Neuronal stem cell (in vitro differentiated cells): ENCODE data around the gene PPP2R2B.

Source experiments
- DNase-seq: peaks from one replicate; pipeline ENCODE4 v3.0.0-alpha.2; 2013; ENCODE audit warnings: low spot score
- H2AFZ ChIP-seq: one replicate; pipeline ENCODE4 v1.6.1; 2013; ENCODE audit warnings: mild to moderate bottlenecking, low read length, inconsistent platforms
- H2AK5ac ChIP-seq: 2 replicates; pipeline ENCODE4 v1.6.1; 2013; ENCODE audit warnings: low read depth, mild to moderate bottlenecking, inconsistent platforms, low read length, moderate library complexity, mixed read lengths
- H2BK120ac ChIP-seq: 2 replicates; pipeline ENCODE4 v1.6.1; 2013; ENCODE audit warnings: low read depth, mild to moderate bottlenecking, inconsistent platforms, low read length, moderate library complexity, mixed read lengths
- H2BK12ac ChIP-seq: one replicate; pipeline ENCODE4 v1.6.1; 2013; ENCODE audit warnings: low read length, inconsistent platforms
- H2BK15ac ChIP-seq: 2 replicates; pipeline ENCODE4 v1.6.1; 2013; ENCODE audit warnings: mild to moderate bottlenecking, low read length, inconsistent platforms, mixed read lengths
- H2BK5ac ChIP-seq: one replicate; pipeline ENCODE4 v1.6.1; 2013; ENCODE audit warnings: inconsistent platforms, mild to moderate bottlenecking, low read length, moderate library complexity
- H3K14ac ChIP-seq: one replicate; pipeline ENCODE4 v1.6.1; 2013; ENCODE audit warnings: low read length, inconsistent platforms
- H3K18ac ChIP-seq: 2 replicates; pipeline ENCODE4 v1.6.1; 2013; ENCODE audit warnings: low read length, inconsistent platforms
- H3K23ac ChIP-seq: 2 replicates; pipeline ENCODE4 v1.6.1; 2013; ENCODE audit warnings: low read depth, mild to moderate bottlenecking, mixed read lengths, low read length, inconsistent platforms; ENCODE audit not compliant: poor library complexity
- H3K27ac ChIP-seq: replicated peaks from 3 replicates; pipeline ENCODE4 v1.5.1; 2013; ENCODE audit warnings: low read length, inconsistent platforms
- H3K27me3 ChIP-seq, 3 experiments: 2 replicates each; pipeline ENCODE4 v1.6.1; 2013; ENCODE audit warnings: low read length in 3 of 3, mild to moderate bottlenecking in 2 of 3, inconsistent platforms in 1 of 3, low read depth in 1 of 3, mixed read lengths in 1 of 3, moderate library complexity in 1 of 3; ENCODE audit not compliant: control insufficient read depth in 3 of 3, insufficient read depth in 3 of 3
- H3K36me3 ChIP-seq, 2 donors: replicated peaks in 1 of 2; 2 replicates each; pipeline ENCODE4 v1.6.1; 2013; ENCODE audit warnings: low read length in 2 of 2; ENCODE audit not compliant: control insufficient read depth in 2 of 2, insufficient read depth in 2 of 2
- H3K4ac ChIP-seq: 2 replicates; pipeline ENCODE4 v1.6.1; 2013; ENCODE audit warnings: inconsistent platforms, mild to moderate bottlenecking, low read length, moderate library complexity
- H3K4me1 ChIP-seq, 2 donors: 1 replicate in 1 of 2; 2 replicates in 1 of 2; pipeline ENCODE4 v1.6.1; 2013; ENCODE audit warnings: low read length in 2 of 2, low read depth in 1 of 2; ENCODE audit not compliant: control insufficient read depth in 2 of 2, insufficient read depth in 1 of 2
- H3K4me2 ChIP-seq: one replicate; pipeline ENCODE4 v1.6.1; 2013; ENCODE audit warnings: mild to moderate bottlenecking, low read length, inconsistent platforms; ENCODE audit not compliant: insufficient read depth, poor library complexity, severe bottlenecking
- H3K4me3 ChIP-seq, 2 donors: 2 replicates each; pipeline ENCODE4 v1.5.1; 2013; ENCODE audit warnings: low read length in 2 of 2, mild to moderate bottlenecking in 2 of 2, inconsistent platforms in 1 of 2, moderate library complexity in 1 of 2
- H3K79me1 ChIP-seq: one replicate; pipeline ENCODE4 v1.6.1; 2013; ENCODE audit warnings: low read depth, mild to moderate bottlenecking, inconsistent platforms, low read length, moderate library complexity
- H3K9ac ChIP-seq: one replicate; pipeline ENCODE4 v1.6.1; 2013; ENCODE audit warnings: mild to moderate bottlenecking, low read depth, low read length, inconsistent platforms; ENCODE audit not compliant: poor library complexity
- H3K9me3 ChIP-seq, 2 donors: replicated peaks in 1 of 2; 2 replicates each; pipeline versions ENCODE3 to v1.6.1; 2013; ENCODE audit warnings: low read length in 2 of 2, mild to moderate bottlenecking in 2 of 2, inconsistent platforms in 1 of 2, low read depth in 1 of 2, mixed read lengths in 1 of 2, moderate library complexity in 1 of 2; ENCODE audit not compliant: control insufficient read depth in 2 of 2, insufficient read depth in 1 of 2
- H4K8ac ChIP-seq: one replicate; pipeline ENCODE4 v1.6.1; 2013; ENCODE audit warnings: low read depth, mild to moderate bottlenecking, inconsistent platforms, low read length, moderate library complexity
- H4K91ac ChIP-seq: one replicate; pipeline ENCODE4 v1.6.1; 2013; ENCODE audit warnings: low read length, low read depth, mild to moderate bottlenecking, inconsistent platforms; ENCODE audit not compliant: poor library complexity
- WGBS, 2 donors: extraction: QIAGEN DNeasy Blood & Tissue Kit; methylation state at CpG; one replicate each; pipeline ENCODE4 v1.1.7; 2013; ENCODE audit warnings: missing lambda C conversion rate in 2 of 2, mixed read lengths in 1 of 2; ENCODE audit not compliant: insufficient read length in 2 of 2, insufficient replicate concordance in 1 of 2; ENCODE audit errors: extremely low coverage in 2 of 2; 5-methylcytosine and 5-hydroxymethylcytosine counted together

Gene PPP2R2B

DNA sequence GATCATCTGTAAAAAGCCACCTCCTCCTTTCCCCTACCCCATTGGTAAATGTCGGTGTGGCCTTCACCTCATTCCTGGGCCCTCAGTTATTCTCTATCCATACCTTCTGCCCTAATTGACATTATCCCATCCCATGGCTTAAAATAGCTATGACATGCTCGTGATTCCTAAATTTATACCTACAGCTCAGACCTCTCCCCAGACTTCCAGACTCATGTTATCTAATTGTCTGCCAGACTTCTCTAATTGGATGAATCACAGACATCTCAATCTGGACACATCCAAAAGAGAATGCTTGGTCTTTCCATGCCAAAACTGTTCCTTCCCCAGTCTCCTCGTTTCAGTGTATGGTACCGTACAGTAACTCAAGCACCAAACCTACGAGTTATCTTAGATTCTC, 249.6 kb downstream of the PPP2R2B start:
- Histone ChIP-seq H3K9me3 (peaks cover 0 to 3% of the 10 kb centered on the region in 2 donors), H3K4me1 (peaks cover 3 to 12% of the 10 kb centered on the region in 2 donors), H3K4me2 (no peak overlapping the region), H4K91ac (no peak overlapping the region), H2BK12ac (no peak overlapping the region), H2BK120ac (no peak overlapping the region), H4K8ac (no peak overlapping the region), H3K79me1 (no peaks in the 10 kb centered on the region), H2BK15ac (no peak overlapping the region), H3K36me3 (no peaks in the 10 kb centered on the region), H3K4me3 (no peak overlapping the region), H3K23ac (no peak overlapping the region), H3K27me3 (no peaks in the 10 kb centered on the region), H3K18ac (no peak overlapping the region), H3K9ac (no peak overlapping the region), H2AFZ (no peak overlapping the region), H3K27ac (no peak overlapping the region), H3K14ac (no peak overlapping the region), H2AK5ac (no peak overlapping the region), H2BK5ac (no peak overlapping the region), H3K4ac (no peak overlapping the region)
- WGBS, 2 donors, result no CpG with 5 or more reads among the region's 5 CpGs
- no peak for DNase-seq

DNA sequence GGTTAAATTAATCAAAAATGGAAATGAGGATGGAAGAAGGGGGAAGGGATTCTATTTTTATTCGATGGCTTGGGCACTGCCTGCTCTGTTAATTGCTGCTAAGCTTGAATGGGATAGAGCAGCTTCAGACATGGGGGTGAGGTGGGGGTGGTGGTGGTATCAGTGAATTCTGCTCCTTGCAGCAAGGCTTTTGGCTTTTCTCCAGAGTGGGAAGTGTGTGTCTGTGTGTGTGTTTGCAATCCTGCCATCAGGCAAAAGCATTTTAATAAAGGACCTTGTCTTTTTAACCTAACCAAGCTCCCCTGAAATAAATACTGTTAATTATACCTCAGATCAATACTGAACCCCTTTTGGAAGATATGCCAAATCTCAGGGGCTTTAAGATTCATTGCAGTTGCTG, 251.6 kb downstream of the PPP2R2B start:
- no peak overlapping the region for H3K4ac ChIP-seq
- no peak overlapping the region for H3K4me3 ChIP-seq
- no peak overlapping the region for H2BK12ac ChIP-seq
- no peaks in the 10 kb centered on the region for H3K4me1 ChIP-seq
- H2BK5ac ChIP-seq, result no peak overlapping the region
- H2BK120ac ChIP-seq, result no peak overlapping the region
- no peaks in the 10 kb centered on the region for H3K79me1 ChIP-seq
- H3K14ac ChIP-seq, result no peak overlapping the region
- H3K27me3 ChIP-seq, result no peaks in the 10 kb centered on the region
- no peak overlapping the region for H3K9ac ChIP-seq
- H3K18ac ChIP-seq, result no peak overlapping the region
- no CpG with 5 or more reads among the region's 1 CpG for WGBS, 2 donors
- no peaks in the 10 kb centered on the region for H3K36me3 ChIP-seq
- H4K8ac ChIP-seq, result no peak overlapping the region
- H2BK15ac ChIP-seq, result no peak overlapping the region
- H2AK5ac ChIP-seq, result no peak overlapping the region
- H4K91ac ChIP-seq, result no peak overlapping the region
- H3K23ac ChIP-seq, result no peak overlapping the region
- H3K4me2 ChIP-seq, result no peak overlapping the region
- no peak for DNase-seq
- H3K27ac ChIP-seq, result no peak overlapping the region
- no peaks in the 10 kb centered on the region for H3K9me3 ChIP-seq
- no peak overlapping the region for H2AFZ ChIP-seq

DNA sequence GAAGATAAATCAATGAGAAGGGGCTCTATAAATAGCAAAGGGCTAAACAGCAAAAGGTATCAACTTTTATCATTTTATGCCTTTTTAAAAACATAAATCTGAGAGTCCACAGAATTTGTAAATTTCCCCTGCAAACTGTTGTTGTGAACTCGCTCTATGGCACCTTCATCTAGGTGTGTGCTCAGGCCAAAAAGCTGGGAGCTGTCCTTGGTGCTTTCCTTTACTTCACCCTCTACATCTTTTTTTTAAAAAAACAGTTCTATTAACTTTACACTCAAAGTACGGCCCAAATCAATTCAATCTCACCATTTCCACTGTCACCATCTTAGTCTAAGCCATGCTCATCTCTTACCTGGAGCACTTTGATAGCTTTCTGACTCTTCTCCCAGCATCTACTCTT, 254.4 kb downstream of the PPP2R2B start:
- no CpG with 5 or more reads among the region's 2 CpGs for WGBS, 2 donors
- DNase-seq, result no peak
- no peak overlapping the region for H3K9ac ChIP-seq

DNA sequence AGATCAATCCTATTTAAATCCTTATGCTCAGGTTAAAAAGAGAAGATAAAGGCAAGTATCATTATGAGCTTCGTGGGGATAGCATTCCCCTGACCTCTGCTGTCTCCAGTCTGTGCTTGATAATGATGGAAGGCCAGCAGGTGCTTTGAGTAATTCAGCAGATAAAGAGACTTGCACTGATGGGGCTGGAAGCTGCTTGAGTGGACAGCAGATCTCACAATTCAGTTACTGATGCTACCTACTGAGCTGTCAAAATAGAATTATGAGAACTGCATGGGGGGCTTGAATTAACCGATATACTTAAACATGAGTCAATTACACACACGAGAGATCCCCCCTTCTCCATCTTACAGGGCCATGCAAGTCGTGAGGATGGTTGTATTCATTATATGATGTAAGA, 254.9 kb downstream of the PPP2R2B start:
- WGBS, 2 donors, result no CpG with 5 or more reads among the region's 4 CpGs
- no peak overlapping the region for H2BK5ac ChIP-seq
- no peak overlapping the region for H3K9ac ChIP-seq
- no peak overlapping the region for H3K18ac ChIP-seq
- no peak overlapping the region for H4K91ac ChIP-seq
- H2AK5ac ChIP-seq, result no peak overlapping the region
- no peak overlapping the region for H3K4me3 ChIP-seq
- no peak overlapping the region for H3K23ac ChIP-seq
- no peaks in the 10 kb centered on the region for H3K27me3 ChIP-seq
- no peaks in the 10 kb centered on the region for H3K9me3 ChIP-seq
- no peak overlapping the region for H2BK120ac ChIP-seq
- H3K79me1 ChIP-seq, result peaks cover 2% of the 10 kb centered on the region
- no peaks in the 10 kb centered on the region for H3K36me3 ChIP-seq
- H2BK15ac ChIP-seq, result no peak overlapping the region
- H3K4me2 ChIP-seq, result no peak overlapping the region
- H2BK12ac ChIP-seq, result no peak overlapping the region
- H2AFZ ChIP-seq, result no peak overlapping the region
- no peak overlapping the region for H3K4ac ChIP-seq
- no peak overlapping the region for H3K14ac ChIP-seq
- no peak for DNase-seq
- no peak overlapping the region for H3K27ac ChIP-seq
- peaks cover 12 to 14% of the 10 kb centered on the region in 2 donors for H3K4me1 ChIP-seq
- no peak overlapping the region for H4K8ac ChIP-seq

More for the DNA sequence above, 254.4 kb downstream of the PPP2R2B start:
- H3K18ac ChIP-seq, result no peak overlapping the region
- H2AK5ac ChIP-seq, result no peak overlapping the region
- no peak overlapping the region for H3K27ac ChIP-seq
- H3K9me3 ChIP-seq, result no peaks in the 10 kb centered on the region
- no peaks in the 10 kb centered on the region for H3K27me3 ChIP-seq
- H3K4me3 ChIP-seq, result no peak overlapping the region
- peaks cover 12 to 14% of the 10 kb centered on the region in 2 donors for H3K4me1 ChIP-seq
- no peak overlapping the region for H2BK12ac ChIP-seq
- no peak overlapping the region for H4K91ac ChIP-seq
- H2BK5ac ChIP-seq, result no peak overlapping the region
- no peak overlapping the region for H3K23ac ChIP-seq
- H3K4me2 ChIP-seq, result no peak overlapping the region
- H3K79me1 ChIP-seq, result peaks cover 2% of the 10 kb centered on the region
- no peak overlapping the region for H3K14ac ChIP-seq
- no peak overlapping the region for H2AFZ ChIP-seq
- H3K4ac ChIP-seq, result no peak overlapping the region
- H2BK120ac ChIP-seq, result no peak overlapping the region
- no peaks in the 10 kb centered on the region for H3K36me3 ChIP-seq
- H2BK15ac ChIP-seq, result no peak overlapping the region
- H4K8ac ChIP-seq, result no peak overlapping the region
